ENCODE measurements around the gene BIN2. TPM values are rescaled to one million over a fixed set of nuclear protein-coding genes. Genes with fewer than 3 reads are reported as not detected.
"Not testable (repeated sequence)": the region's sequence is repeated elsewhere in the genome, so short reads cannot be mapped to it uniquely, and the experiment has no call there.

BIN2 gene
- total and polyA plus RNA-seq, 10 of the 15 experiments (the other 5 are each of a cell fraction or from before 2014, with no cell fraction given), result 8.6 to 42.9 (median 32.1) TPM

DNA sequence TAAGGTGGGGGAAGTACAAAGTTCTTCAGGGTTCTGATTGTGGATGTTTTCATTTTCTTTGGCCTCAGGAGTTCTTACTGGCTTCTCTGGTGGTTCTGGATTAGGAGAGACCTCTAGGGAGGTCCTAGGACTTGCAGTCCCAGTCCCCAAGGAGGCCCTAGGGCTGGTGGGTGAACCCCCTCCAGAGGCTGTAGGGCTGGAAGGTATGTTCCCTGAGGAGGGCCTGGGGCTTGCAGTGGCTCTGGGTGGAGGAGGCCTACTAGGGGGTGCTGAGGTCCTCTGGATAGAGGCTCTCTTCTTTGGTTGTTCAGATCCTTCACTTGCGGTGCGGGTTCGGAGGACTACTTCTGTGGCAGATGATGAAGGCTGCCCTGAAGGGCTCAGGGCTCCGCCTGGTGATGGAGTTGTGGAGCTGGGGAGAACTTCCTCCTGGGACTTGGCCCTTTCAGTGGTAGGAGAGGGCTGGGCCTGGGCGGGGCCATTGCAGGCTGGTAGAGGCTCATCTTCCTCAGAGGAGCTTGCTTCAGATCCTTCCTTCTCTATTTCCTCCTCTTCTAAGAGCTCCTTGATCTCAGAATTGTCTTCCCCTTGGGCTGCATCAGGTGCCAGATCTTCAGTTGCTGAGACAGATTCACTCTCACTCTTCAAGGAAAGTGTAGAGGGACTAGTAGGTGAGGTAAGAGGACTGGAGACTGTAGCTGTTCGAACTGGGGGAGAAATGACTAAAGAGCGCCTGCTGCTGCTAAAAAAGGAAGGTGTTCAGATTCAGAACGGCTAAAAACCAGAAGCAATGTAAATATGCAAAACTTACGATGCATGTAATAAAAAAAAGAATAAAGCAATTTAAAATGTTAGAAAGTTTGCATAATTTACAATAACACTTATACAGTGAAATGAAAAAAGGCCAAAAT, 32.1 kb downstream of the BIN2 start:
- WGBS (ENCODE audit: insufficient coverage, insufficient replicate concordance, low lambda C conversion rate, missing lambda C conversion rate), result 41% methylated on average over 9 of the region's 9 CpGs
- in situ Hi-C loops (cut with MboI); RAD21 ChIA-PET (ENCODE audit: unreplicated experiment); H3K27ac ChIP-seq (ENCODE audit: control insufficient read depth, insufficient read depth); intact Hi-C loops (cut with micrococcal nuclease; ENCODE audit: unreplicated experiment); H3K4me1 ChIP-seq (ENCODE audit: control insufficient read depth, insufficient read depth, low read length); H3K4me3 ChIP-seq; H3K9ac ChIP-seq (ENCODE audit: control insufficient read depth, insufficient read depth, low read length); H3K4me2 ChIP-seq (ENCODE audit: control insufficient read depth, insufficient read depth); H3K36me3 ChIP-seq (ENCODE audit: control insufficient read depth in 2 of 2, insufficient read depth in 2 of 2, low read length in 1 of 2); H3K27me3 ChIP-seq (replicated peaks in 1 of 2; ENCODE audit: control insufficient read depth in 2 of 2, insufficient read depth in 2 of 2, low read length in 1 of 2); H3K79me2 ChIP-seq (ENCODE audit: control insufficient read depth, insufficient read depth, low read length); H4K20me1 ChIP-seq (ENCODE audit: control insufficient read depth, insufficient read depth); DNase-seq (ENCODE audit: low read depth, low spot score); H3K9me3 ChIP-seq (replicated peaks; ENCODE audit: control insufficient read depth, insufficient read depth, low read length): not testable (repeated sequence)
- POLR2A ChIA-PET, result interaction anchor here (0.6 kb wide), 1 partner anchor 985 kb away, joined by 4 read pairs; no protein-coding TSS in a partner anchor
- TSS peak; percentile 61 for BruUV-seq (replicated peaks)
- peak; percentile 68 for ATAC-seq
- TF ChIP-seq SMC3 (IDR thresholded peaks at IDR 0.05; ENCODE audit: borderline replicate concordance, low read length) (peak; percentile 13; the same call in 1 of the 2 replicates), CTCF (IDR thresholded peaks at IDR 0.05 in 2 of 3, conservative IDR thresholded peaks at IDR 0.05 in 1 of 3; ENCODE audit: control insufficient read depth in 2 of 3, extremely low read depth in 1 of 3, insufficient read depth in 1 of 3, low read depth in 3 of 3, low read length in 3 of 3) (peak; percentile 13 to 25 (median 24); a peak in 3 of 6 replicates), RAD21 (IDR thresholded peaks at IDR 0.05; ENCODE audit: insufficient read depth, low read depth, low read length) (peak; percentile 49)
- CTCF ChIA-PET, result interaction anchor here (0.9 to 5.6 kb wide), 4 partner anchors 21 to 466 kb away, joined by 3 to 28 read pairs (median 4); no protein-coding TSS in a partner anchor
- H2AFZ ChIP-seq (ENCODE audit: control insufficient read depth, low read depth, low read length), result peak overlapping the region; percentile 38; the same call in 1 of the 2 replicates
- peak; percentile 44 for FAIRE-seq
- SMC1A ChIA-PET (ENCODE audit: uncharacterized antibody, unreplicated experiment), result interaction anchor here (1.7 to 2.2 kb wide), 2 partner anchors 29 to 49 kb away, joined by 4 to 8 read pairs; no protein-coding TSS in a partner anchor
